ENCODE results near the gene HLF.
A peak's percentile ranks its signal among the peaks of the same experiment; 100 is the strongest.

HLF gene

GRCh38 chr17:55363033-55363432, 98.3 kb downstream of the HLF start:
- no peak for DNase-seq (ENCODE audit: low spot score)

DNA sequence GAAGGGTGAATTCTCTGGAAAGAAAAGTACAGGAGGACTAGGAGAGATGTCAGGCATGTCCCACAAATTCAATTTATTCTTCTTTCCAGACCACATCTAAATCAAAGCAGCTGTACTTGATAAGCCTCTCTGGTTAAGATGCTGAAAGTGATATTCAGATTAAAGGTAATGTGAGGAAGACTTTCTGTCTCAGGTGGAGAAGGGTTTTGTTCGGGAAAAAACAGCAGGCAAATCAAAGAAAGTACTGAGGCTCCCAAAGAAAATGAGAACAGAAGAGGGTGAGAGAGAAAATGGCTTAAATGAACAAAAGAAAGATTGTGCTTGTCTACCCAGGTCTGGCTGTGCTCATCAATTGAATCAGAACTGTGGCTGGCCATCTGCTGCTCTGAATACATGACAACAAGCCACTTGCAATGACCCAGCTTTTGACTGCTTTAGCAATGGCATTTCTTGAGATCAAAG, 101.3 kb downstream of the HLF start:
- DNase-seq (ENCODE audit: low spot score): peak; percentile 16

DNA sequence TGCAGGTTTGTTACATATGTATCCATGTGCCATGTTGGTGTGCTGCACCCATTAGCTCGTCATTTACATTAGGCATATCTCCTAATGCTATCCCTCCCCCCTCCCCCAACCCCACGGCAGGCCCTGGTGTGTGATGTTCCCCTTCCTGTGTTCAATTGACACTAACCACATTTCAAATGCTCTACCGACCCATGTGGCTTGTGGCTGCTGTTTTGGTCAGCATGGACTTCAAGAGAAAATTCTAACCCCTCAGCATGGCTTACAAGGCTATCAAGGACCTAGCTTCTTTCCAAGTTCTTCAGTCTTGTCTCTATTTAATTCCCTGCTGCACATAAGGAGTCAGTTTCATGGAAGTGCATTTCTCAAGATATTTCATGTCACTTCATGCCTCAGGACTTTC, 103.9 kb downstream of the HLF start:
- DNase-seq (ENCODE audit: low spot score): no peak

Measured in cerebellar cortex (tissue), 1 donor.